Fibroblast of skin of scalp (primary cell): Measurements from ENCODE around the gene TEC. TPM values are rescaled to one million over a fixed set of nuclear protein-coding genes. Genes with fewer than 3 reads are reported as not detected.
"Not testable (repeated sequence)": the region's sequence is repeated elsewhere in the genome, so short reads cannot be mapped to it uniquely, and the experiment has no call there.

ENCODE experiments used
- DNase-seq: peaks from one replicate; pipeline ENCODE4 v3.0.0-alpha.2; 2013
- polyA plus RNA-seq, 2 experiments: library from polyadenylated mRNA; unstranded; fragments of 120-200 nt; gene quantifications; one replicate each; pipeline ENCODE4 v1.2.1, GENCODE V29; 2013; ENCODE audit not compliant: insufficient read length in 2 of 2

TEC gene
- polyA plus RNA-seq (2013, experiment 1 of 2; ENCODE audit: insufficient read length): 0.41 TPM
- polyA plus RNA-seq (2013, experiment 2 of 2; ENCODE audit: insufficient read length): 0.65 TPM

DNA sequence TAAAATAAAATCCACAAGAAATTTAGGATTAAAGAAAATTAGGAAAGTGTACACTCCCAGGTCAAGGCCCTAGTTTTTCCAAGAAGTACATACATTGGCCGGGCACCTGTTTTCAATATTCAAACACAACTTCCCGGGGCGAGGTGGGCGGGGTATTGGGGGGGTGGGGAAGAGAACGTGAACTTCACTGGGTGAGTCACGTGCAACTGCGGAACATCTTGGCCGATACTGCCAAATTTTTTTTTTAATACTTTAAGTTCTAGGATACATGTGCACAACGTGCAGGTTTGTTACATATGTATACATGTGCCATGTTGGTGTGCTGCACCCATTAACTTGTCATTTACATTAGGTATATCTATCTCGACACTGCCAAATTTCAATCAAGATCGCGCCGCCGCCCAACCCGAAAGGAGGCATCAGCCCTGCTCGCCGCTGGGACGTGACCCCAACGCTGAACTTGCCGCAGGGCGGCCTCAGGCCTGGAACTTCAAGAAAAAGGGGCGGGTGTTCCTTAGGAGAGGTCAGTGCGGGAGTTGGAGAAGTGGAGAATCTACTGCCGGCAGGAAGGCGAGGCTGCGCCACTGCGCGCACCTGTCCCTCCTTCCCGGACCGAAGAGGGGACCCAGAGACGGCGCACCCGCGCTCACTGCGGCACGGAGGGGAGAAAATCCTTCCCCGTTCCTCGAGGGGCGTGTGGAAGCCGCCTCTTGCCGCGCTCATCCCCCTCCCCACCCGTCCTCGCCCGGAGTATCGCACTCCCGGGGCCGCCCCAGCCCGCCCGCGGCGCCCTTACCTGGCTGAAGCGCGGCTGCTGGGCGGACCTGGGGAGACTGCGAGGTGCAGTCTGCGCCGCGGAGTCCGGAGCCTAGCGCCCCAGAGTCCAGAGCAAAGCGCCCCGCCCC lies at the start of gene TEC:
TEC (minus strand) TSS at position 883 of the 905 bp plus-strand sequence. CDS start 41,224 bp downstream, outside the sequence.
- peak; percentile 8 for DNase-seq

DNA sequence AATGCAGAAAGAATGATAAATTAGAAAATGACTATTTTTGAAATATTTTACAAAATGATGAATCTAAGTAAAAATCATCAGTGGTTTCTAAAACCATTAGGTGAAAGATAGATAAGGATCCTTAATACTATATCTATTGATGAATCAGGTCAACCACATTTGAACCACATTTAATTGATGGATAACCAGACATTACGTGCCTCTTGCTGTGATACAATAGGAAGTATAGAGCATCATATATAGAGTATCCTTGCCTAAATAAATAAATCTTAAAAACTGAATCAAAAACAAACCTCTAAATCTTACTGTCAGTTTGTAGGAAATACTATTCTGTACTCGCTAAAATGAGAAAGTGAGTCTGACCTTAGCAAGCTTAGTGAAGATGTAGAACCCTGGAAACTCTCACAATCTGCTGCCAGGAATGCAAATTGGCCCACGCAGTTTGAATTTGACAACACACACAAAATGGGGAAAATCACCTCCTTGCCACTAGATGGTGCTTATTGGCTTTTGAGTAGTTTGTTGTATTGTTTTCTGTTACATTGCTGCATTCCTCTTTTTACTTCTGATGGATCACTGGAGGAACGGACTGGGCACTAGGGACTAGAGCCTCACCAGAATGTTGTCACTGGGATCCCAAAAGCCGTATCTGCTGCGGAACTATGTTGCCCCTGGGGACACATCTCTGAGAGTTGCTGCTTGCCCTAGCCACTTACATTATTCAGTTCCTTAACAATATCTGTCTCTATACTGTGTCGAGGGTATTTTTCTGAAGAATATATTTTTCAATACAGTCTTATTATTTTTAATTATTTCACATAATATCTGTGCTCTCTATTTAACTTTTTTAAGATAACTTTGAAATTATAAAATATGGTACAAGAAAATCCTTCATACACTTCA lies 46.3 kb upstream of the TEC start:
- peak; percentile 77 for DNase-seq

DNA sequence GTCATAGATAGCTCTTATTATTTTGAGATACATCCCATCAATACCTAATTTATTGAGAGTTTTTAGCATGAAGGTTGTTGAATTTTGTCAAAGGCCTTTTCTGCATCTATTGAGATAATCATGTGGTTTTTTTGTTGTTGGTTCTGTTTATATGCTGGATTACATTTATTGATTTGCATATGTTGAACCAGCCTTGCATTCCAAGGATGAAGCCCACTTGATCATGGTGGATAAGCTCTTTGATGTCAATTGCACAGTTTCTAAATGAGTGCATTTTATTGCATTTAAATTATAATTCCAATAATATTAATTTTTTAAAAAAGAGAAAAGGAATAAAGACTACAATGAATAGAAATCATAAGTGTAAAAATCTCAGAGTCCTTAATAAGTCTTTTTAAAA lies 45.1 kb upstream of the TEC start:
- DNase-seq: not testable (repeated sequence)

GRCh38 chr4:48311896-48312295 lies 42.3 kb upstream of the TEC start:
- peak; percentile 81 for DNase-seq

DNA sequence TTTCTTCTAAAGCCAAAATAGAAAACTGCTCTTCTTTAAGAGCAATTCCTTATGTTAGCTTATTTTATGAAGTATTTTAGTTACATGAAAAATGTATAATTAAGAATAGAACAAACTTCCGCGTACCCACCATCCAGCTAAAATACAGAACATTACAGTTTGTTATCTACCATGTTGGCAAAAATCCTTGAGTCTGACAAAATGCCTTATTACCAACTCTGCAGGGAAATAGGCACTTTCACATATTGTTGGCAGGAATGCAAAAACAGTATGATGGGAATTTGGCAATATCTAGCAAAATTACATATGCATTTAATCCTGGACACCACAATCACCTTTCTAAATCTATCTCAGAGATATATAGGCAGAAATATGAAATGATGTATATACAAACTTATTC lies 39.3 kb upstream of the TEC start:
- no peak for DNase-seq

DNA sequence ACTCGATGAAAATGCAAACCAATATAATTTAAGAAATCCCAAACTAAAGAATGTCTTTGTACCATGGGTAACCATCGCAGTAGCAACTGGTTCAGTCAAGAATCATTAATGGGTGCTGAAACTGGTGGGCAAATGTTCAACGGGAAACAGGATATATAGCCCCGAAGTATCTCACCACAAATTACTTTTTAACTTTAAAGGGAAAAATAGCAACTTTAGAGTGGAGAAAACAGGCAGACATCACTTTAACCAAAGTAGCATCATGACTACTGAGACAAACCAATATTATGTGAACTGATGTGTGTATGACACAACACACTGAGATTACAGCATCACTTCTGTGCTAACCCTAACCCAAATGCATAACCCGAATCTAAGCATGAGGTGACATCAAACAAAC lies 37.9 kb upstream of the TEC start:
- no peak for DNase-seq

DNA sequence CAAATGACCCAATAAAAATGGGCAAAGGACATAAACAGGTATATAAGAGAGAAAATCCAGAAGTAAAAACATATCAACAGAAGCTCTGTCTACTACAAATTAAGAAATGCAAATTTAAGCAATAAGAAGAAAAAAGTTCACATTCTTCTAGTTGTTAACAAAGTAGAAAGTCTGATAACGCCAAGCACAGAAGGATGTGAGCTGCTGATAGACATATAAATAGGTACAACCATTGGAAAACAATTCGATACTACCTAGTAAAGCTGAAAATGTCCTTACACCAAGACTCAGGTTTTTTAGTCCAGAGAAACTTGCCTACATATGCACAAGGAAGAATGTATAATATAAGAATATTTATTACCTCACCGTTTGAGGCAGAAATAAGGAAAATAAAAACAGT lies 35.9 kb upstream of the TEC start:
- DNase-seq: no peak

GRCh38 chr4:48300004-48300403 lies 30.4 kb upstream of the TEC start:
- peak; percentile 84 for DNase-seq

DNA sequence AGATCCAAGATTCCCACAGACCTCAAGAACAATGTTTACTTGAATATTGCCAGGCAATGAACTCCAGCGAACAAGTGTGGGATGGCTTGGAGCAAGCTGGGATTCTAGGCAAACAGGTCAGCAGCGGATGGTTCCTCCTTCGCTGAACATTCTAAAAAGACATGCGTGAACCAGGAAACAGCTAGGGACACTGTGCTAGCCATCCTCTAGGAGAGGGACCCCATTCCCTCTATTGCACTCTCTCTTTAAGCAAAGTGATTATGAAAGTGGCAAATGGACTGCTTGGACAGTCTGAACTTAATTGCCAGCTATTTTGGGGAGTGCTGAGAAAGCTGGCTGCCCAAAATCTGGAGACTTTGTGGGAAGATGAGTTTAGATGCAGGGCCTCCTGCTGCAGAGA lies 29.9 kb upstream of the TEC start:
- peak; percentile 10 for DNase-seq

GRCh38 chr4:48297256-48297846 lies 27.7 kb upstream of the TEC start:
- peak; percentile 19 for DNase-seq

DNA sequence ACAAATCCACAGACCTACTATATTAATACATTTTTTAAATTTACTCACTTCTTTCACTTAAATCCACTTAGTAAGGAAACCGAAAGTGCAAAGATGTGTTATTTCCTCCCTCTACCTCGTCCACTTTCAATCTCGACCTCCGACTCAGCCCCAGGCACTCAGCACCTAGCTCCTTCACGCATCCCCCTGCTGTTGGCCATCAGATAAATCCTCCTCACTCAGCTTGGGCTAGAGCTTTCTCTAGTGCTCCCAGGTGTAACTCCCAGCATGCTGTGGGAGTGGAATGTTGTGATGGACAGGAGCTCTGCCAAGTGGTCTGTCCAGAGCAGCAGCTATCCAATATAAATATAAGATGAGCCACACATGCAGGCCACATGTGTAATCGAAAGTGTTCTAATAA lies 26.7 kb upstream of the TEC start:
- peak; percentile 2 for DNase-seq

- peak; percentile 44 for DNase-seq
Measured at GRCh38 chr4:48295116-48295515, 25.5 kb upstream of the TEC start.

- not testable (repeated sequence) for DNase-seq
Measured at GRCh38 chr4:48292218-48292790, 22.7 kb upstream of the TEC start.

DNA sequence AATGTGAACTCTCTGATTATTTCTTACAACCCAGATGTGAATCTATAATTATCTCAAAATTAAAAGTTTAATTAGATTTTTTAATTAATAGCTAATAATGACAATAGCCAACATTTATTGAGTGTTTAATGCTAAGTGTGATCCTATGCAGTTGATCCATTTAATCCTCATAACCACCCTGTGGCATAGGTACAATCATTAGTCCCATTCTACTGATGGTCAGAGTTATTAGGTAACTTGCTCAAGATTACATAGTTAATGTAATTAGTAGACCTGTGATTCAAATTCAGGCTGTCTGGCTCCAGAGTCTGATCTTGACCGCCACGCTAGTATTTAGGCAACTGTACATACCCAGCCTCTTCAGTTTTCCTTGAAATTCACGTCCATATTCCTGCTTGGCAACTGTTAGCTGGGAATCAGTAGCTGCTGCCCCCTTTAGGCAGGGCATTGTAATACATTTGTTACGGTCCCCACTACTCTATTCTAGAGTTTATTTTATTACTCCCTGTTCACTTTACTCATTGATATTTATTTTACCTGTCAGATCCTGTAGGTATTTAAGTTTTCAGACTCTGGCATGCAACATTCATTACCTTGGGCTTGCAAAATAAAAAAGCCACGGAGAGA lies 20.6 kb upstream of the TEC start:
- DNase-seq: no peak

DNA sequence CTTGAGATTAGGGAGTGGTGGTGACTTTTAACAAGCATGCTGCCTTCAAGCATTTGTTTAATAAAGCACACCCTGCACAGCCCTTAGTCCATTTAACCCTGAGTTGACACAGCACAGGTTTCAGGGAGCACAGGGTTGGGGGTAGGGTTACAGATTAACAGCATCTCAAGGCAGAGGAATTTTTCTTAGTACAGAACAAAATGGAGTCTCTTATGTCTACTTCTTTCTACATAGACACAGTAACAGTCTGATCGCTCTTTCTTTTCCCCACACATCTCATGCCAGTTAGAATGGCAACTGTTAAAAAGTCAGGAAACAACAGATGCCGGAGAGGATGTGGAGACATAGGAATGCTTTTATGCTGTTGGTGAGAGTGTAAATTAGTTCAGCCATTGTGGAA lies 16.4 kb upstream of the TEC start:
- not testable (repeated sequence) for DNase-seq

DNA sequence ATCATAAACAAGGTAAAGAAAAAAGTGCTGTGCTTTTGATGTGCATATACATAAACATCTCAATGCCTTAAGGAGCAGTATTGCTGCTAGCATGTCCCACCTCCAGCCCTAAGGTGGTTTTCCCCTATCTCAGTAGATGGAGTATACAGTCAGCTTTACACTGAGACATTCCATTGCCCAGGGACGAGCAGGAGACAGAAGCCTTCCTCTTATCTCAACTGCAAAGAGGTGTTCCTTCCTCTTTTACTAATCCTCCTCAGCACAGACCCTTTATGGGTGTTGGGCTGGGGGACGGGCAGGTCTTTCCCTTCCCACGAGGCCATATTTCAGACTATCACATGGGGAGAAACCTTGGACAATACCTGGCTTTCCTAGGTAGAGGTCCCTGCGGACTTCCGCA lies 16.0 kb upstream of the TEC start:
- not testable (repeated sequence) for DNase-seq

DNA sequence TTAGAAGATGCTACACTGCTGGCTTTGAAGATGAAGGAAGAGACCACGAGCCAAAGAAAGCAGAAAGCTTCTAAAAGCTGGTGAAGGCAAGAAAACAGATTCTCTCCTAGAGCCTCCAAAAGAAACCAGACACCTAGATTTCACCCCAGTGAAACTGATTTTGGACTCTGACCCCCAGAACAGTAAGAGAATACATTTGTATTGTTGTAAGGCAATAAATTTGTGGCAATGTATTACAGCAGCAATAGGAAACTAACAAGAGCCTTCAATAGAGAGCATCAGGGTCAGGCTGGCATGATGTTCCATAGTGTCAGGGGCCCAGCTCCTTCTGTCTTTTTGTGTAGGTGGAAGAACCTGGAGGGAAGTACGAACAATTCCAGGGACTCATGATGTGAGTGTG lies 6.0 kb upstream of the TEC start:
- DNase-seq: no peak

DNA sequence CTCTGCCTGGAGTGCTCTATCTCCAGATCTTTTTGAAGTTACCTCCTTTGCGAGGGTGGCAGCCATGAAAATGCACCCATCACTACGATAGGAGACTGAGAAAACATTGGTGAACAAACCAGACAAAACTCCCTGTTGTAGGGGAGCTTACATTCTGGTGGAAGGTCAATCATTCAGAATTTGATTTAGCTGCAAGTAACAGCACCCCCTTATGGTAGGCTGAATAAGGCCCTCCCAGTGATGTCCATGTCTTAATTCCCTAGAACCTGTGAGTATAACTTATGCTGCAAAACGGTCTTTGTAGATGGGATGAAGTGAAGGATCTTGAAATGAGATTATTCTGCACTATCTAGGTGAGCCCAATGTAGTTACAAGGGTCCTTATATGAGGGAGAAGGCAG lies 5.6 kb upstream of the TEC start:
- peak; percentile 24 for DNase-seq

GRCh38 chr4:48271626-48272025 lies 2.0 kb upstream of the TEC start:
- DNase-seq: no peak

DNA sequence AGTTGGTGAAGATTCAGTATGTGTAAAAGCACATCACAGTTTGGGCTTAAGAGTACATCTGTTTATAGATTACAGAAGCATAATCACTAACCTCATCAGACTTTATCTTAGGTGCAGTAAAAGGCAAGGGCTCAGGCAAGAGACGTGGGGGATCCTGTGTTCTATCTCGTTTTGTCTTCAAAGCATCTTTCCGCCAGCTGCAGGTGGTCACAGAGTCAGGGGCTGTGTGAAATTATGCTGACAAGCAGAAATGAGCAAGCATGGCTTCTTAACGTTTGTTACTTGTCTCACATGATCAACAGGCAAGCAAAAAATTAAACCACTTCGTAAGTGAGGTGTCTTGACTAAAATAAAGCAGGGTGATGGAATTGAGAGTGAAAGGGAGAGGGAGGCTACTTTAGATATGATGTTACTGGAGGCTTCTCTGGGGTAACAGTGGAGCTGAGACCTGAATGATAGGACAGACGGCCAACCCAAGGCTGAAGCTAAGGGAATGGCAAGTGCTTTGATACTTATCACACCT lies 1.4 kb upstream of the TEC start:
- no peak for DNase-seq

- DNase-seq: no peak
Measured at GRCh38 chr4:48270523-48270897, 872 bp upstream of the TEC start.
